ENCODE data around the gene ARHGAP36.

- TF ChIP-seq CTCF (conservative IDR thresholded peaks at IDR 0.05; ENCODE audit: low read length) (no peak), EZH2phosphoT487 (IDR thresholded peaks at IDR 0.05; ENCODE audit: borderline replicate concordance, low read depth, low read length) (no peak)
Observed at GRCh38 chrX:131081772-131082740, 23.9 kb downstream of the ARHGAP36 start.

Measured in OCI-LY7 (cell line).